OCI-LY7 (cell line): Measurements from ENCODE around the gene PHIP. TPM values are rescaled to one million over a fixed set of nuclear protein-coding genes. Genes with fewer than 3 reads are reported as not detected.

Source experiments
- BruUV-seq: library from RNA; stranded (reverse); fragments of 400-500 nt; replicated peaks from 2 replicates; lab custom pipeline; 2021; lab: Mats Ljungman, UMichigan
- CTCF ChIA-PET: fragments of 300-600 bp; sonication (Branson Sonifier 250); formaldehyde crosslinking; loops from one replicate; lab custom pipeline; 2022; ENCODE audit warnings: antibody characterized with exemption; ENCODE audit not compliant: unreplicated experiment; lab: Charles Lee
- POLR2A ChIA-PET: fragments of 300-600 bp; sonication (Branson Sonifier 250); formaldehyde crosslinking; loops from one replicate; lab custom pipeline; 2022; ENCODE audit warnings: antibody characterized with exemption; lab: Charles Lee
- DNase-seq: peaks from one replicate; pipeline ENCODE4 v3.0.0-alpha.2; 2015; ENCODE audit warnings: low spot score
- H2AFZ ChIP-seq: fragments of 200-600 bp; sonication (generic), shearing (Covaris generic); 2 replicates; pipeline ENCODE4 v1.6.1; 2014; ENCODE audit warnings: mild to moderate bottlenecking, antibody characterized with exemption, low read length, moderate library complexity
- H3K27ac ChIP-seq: fragments of 200-600 bp; sonication (generic); 2 replicates; pipeline ENCODE4 v1.5.1; 2014; ENCODE audit warnings: mixed run types, low read depth, mild to moderate bottlenecking, moderate library complexity, low read length, inconsistent platforms; ENCODE audit not compliant: poor library complexity, severe bottlenecking
- H3K36me3 ChIP-seq: fragments of 200-600 bp; sonication (generic); 2 replicates; pipeline ENCODE4 v1.6.1; 2014; ENCODE audit warnings: mild to moderate bottlenecking, antibody characterized with exemption, low read length, moderate library complexity, mixed read lengths; ENCODE audit not compliant: insufficient read depth
- H3K4me1 ChIP-seq: fragments of 200-600 bp; sonication (generic); 2 replicates; pipeline ENCODE4 v1.5.1; 2014; ENCODE audit warnings: mild to moderate bottlenecking, low read length; ENCODE audit not compliant: insufficient read depth, poor library complexity, severe bottlenecking
- H3K4me2 ChIP-seq: fragments of 200-600 bp; sonication (generic); 2 replicates; pipeline ENCODE4 v1.6.1; 2014; ENCODE audit warnings: mild to moderate bottlenecking, low read length
- H3K4me3 ChIP-seq: fragments of 200-600 bp; sonication (generic); 2 replicates; pipeline ENCODE4 v1.5.1; 2014; ENCODE audit warnings: mild to moderate bottlenecking, low read depth, low read length; ENCODE audit not compliant: poor library complexity, severe bottlenecking
- H3K79me2 ChIP-seq: fragments of 200-600 bp; sonication (generic); 2 replicates; pipeline ENCODE4 v1.6.1; 2016; ENCODE audit warnings: low read depth, mild to moderate bottlenecking, low read length, moderate library complexity, mixed read lengths; ENCODE audit not compliant: insufficient read depth
- H3K9me2 ChIP-seq: fragments of 200-600 bp; sonication (generic); 2 replicates; pipeline ENCODE4 v1.6.1; 2016; ENCODE audit warnings: mild to moderate bottlenecking, low read length, mixed read lengths; ENCODE audit not compliant: insufficient read depth
- H3K9me3 ChIP-seq: fragments of 200-600 bp; sonication (generic); 2 replicates; pipeline ENCODE4 v1.6.1; 2014; ENCODE audit warnings: mild to moderate bottlenecking, mixed run types, low read length, mixed read lengths
- H4K20me1 ChIP-seq: fragments of 200-600 bp; sonication (generic); 2 replicates; pipeline ENCODE4 v1.6.1; 2014; ENCODE audit warnings: mild to moderate bottlenecking, antibody characterized with exemption, low read length, moderate library complexity, mixed read lengths; ENCODE audit not compliant: insufficient read depth
- CTCF ChIP-seq: fragments of 200-600 bp; sonication (generic); conservative IDR thresholded peaks from 2 replicates; pipeline ENCODE4 v1.5.1; 2014; ENCODE audit warnings: mild to moderate bottlenecking, antibody characterized with exemption, low read length, moderate library complexity, mixed read lengths
- EZH2phosphoT487 ChIP-seq: fragments of 200-600 bp; sonication (generic); IDR thresholded peaks from 2 replicates; pipeline ENCODE4 v1.6.1; 2018; ENCODE audit warnings: low read depth, borderline replicate concordance, mild to moderate bottlenecking, mixed run types, antibody characterized with exemption, low read length, moderate library complexity, mixed read lengths
- intact Hi-C: fragments of 100-400 bp; cut with micrococcal nuclease; formaldehyde crosslinking; loops from one replicate; pipeline ENCODE4 v1.10.0; 2022; ENCODE audit not compliant: unreplicated experiment
- total RNA-seq, 2 experiments: library from RNA; depleted of rRNA in 1 of 2; stranded (reverse); fragments of >200 nt in 1 of 2; shearing (Covaris generic) in 1 of 2; gene quantifications; 2 replicates each; pipeline ENCODE4 v1.2.3, GENCODE V29; 2014 to 2022

PHIP gene
- total RNA-seq, 2 experiments from 2014 or later: 32.1 to 46.6 TPM

- CTCF ChIA-PET: no interaction called here
- Histone ChIP-seq H4K20me1 (peaks cover 12% of the 10 kb centered on the region), H3K4me3 (no peak overlapping the region), H3K27ac (no peak overlapping the region), H3K36me3 (peaks cover 95% of the 10 kb centered on the region), H3K79me2 (peaks cover 68% of the 10 kb centered on the region; the same call in 1 of the 2 replicates), H3K9me2 (no peaks in the 10 kb centered on the region), H3K4me2 (no peak overlapping the region), H3K9me3 (no peaks in the 10 kb centered on the region), H3K4me1 (no peaks in the 10 kb centered on the region), H2AFZ (no peak overlapping the region)
- no peak for DNase-seq
- intact Hi-C loops: no loop called here
- POLR2A ChIA-PET: interaction anchor here (1.0 to 2.1 kb wide), 3 partner anchors 11 to 35 kb away, joined by 3 to 8 read pairs (median 3); no protein-coding TSS in a partner anchor
- no TSS peak for BruUV-seq
- no peak for TF ChIP-seq CTCF
- TF ChIP-seq EZH2phosphoT487: no peak
These were observed 47.5 kb downstream of the PHIP start for GRCh38 chr6:79030511-79030910.

GRCh38 chr6:79030023-79030422, 48.0 kb downstream of the PHIP start:
- no peak overlapping the region for H3K4me3 ChIP-seq
- peaks cover 68% of the 10 kb centered on the region; the same call in 1 of the 2 replicates for H3K79me2 ChIP-seq
- H2AFZ ChIP-seq: no peak overlapping the region
- intact Hi-C loops: no loop called here
- CTCF ChIA-PET: no interaction called here
- no peaks in the 10 kb centered on the region for H3K9me3 ChIP-seq
- no peak overlapping the region for H3K4me2 ChIP-seq
- H3K36me3 ChIP-seq: peaks cover 95% of the 10 kb centered on the region
- no peaks in the 10 kb centered on the region for H3K9me2 ChIP-seq
- H4K20me1 ChIP-seq: peaks cover 12% of the 10 kb centered on the region
- no peak for DNase-seq
- no peak for TF ChIP-seq CTCF
- no peak for TF ChIP-seq EZH2phosphoT487
- POLR2A ChIA-PET: interaction anchor here (1.6 kb wide), 1 partner anchor 12 kb away, joined by 3 read pairs; no protein-coding TSS in a partner anchor
- no TSS peak for BruUV-seq
- no peak overlapping the region for H3K27ac ChIP-seq
- H3K4me1 ChIP-seq: no peaks in the 10 kb centered on the region

- ChIA-PET POLR2A (no interaction called here), CTCF (no interaction called here)
- Histone ChIP-seq H2AFZ (no peak overlapping the region), H3K9me3 (no peaks in the 10 kb centered on the region), H3K9me2 (no peaks in the 10 kb centered on the region), H3K4me1 (no peaks in the 10 kb centered on the region), H3K4me2 (no peak overlapping the region), H3K36me3 (peaks cover 93% of the 10 kb centered on the region), H4K20me1 (peaks cover 8% of the 10 kb centered on the region), H3K4me3 (no peak overlapping the region), H3K27ac (no peak overlapping the region), H3K79me2 (peaks cover 59% of the 10 kb centered on the region; the same call in 1 of the 2 replicates)
- TF ChIP-seq EZH2phosphoT487 (no peak), CTCF (no peak)
- intact Hi-C loops: no loop called here
- BruUV-seq: no TSS peak
- DNase-seq: no peak
These were observed 49.3 kb downstream of the PHIP start for GRCh38 chr6:79028641-79029314.
